Transverse colon (tissue), 4 donors: Measurements from ENCODE around the gene SLC25A41. TPM values are rescaled to one million over a fixed set of nuclear protein-coding genes. Genes with fewer than 3 reads are reported as not detected.

ENCODE experiments used
- DNase-seq: peaks from one replicate; pipeline ENCODE4 v3.0.0-alpha.2; 2019
- H3K27ac ChIP-seq, 4 donors: fragments of 200-600 bp; sonication (generic); 2 replicates each; pipeline ENCODE4 v1.5.1; 2016 to 2018; ENCODE audit warnings: inconsistent platforms in 4 of 4
- H3K27me3 ChIP-seq: fragments of 200-600 bp; sonication (generic); 2 replicates; pipeline ENCODE4 v1.5.1; 2017; ENCODE audit warnings: inconsistent platforms
- H3K36me3 ChIP-seq, 4 donors: fragments of 200-600 bp; sonication (generic); 2 replicates each; pipeline ENCODE4 v1.5.1; 2017 to 2019; ENCODE audit warnings: inconsistent platforms in 4 of 4
- H3K4me1 ChIP-seq, 4 donors: fragments of 200-600 bp; sonication (generic); 2 replicates each; pipeline ENCODE4 v1.5.1; 2017 to 2020; ENCODE audit warnings: inconsistent platforms in 4 of 4
- H3K4me3 ChIP-seq, 4 donors: fragments of 200-600 bp; sonication (generic); 1 replicate in 1 of 4; 2 replicates in 3 of 4; pipeline versions ENCODE4 v1.5.1 to v1.6.1; 2017 to 2019; ENCODE audit warnings: inconsistent platforms in 4 of 4
- H3K9me3 ChIP-seq, 2 donors: fragments of 200-600 bp; sonication (generic); 2 replicates each; pipeline ENCODE4 v1.5.1; 2017 to 2019; ENCODE audit warnings: inconsistent platforms in 2 of 2
- EP300 ChIP-seq: sonication (generic); formaldehyde crosslinking; IDR thresholded peaks from one replicate; pipeline ENCODE4 v1.6.1; 2017; ENCODE audit warnings: antibody characterized with exemption, low read depth
- POLR2A ChIP-seq: fragments of 450-650 bp; IDR thresholded peaks from one replicate; pipeline ENCODE4 v1.6.1; 2016; ENCODE audit warnings: antibody characterized with exemption, mild to moderate bottlenecking, moderate library complexity
- POLR2AphosphoS5 ChIP-seq, 3 donors: sonication (generic); formaldehyde crosslinking; IDR thresholded peaks; one replicate each; pipeline ENCODE4 v1.6.1; 2016; ENCODE audit warnings: antibody characterized with exemption in 3 of 3
- WGBS, 2 donors: methylation state at CpG; one replicate each; pipeline ENCODE4 v1.1.5; 2018; ENCODE audit warnings: low coverage in 1 of 2; 5-methylcytosine and 5-hydroxymethylcytosine counted together
- in situ Hi-C, 4 donors: fragments of 200-750 bp; cut with MboI; loops; one replicate each; pipeline versions ENCODE4 v1.15.0 to v1.15.1; 2017; ENCODE audit warnings: low sequenced_read_pairs in 3 of 4, low pct_ligation_motif_present in 1 of 4, low pct_unique_long_range_greater_than_20kb in 1 of 4
- intact Hi-C: fragments of 100-400 bp; cut with DNase I; formaldehyde crosslinking; loops from one replicate; pipeline ENCODE4 v1.15.1; 2023; ENCODE audit warnings: low total_unique reads
- total RNA-seq, 4 donors: library from RNA; depleted of rRNA; stranded (reverse); fragments of >200 nt; gene quantifications; one replicate each; pipeline ENCODE4 v1.1.0, GENCODE V29; 2016
- TF ChIP-seq, protein P1 (sequence below), 5 experiments: fragments of 200-600 bp in 3 of 5; fragments of 450-650 bp in 2 of 5; sonication (generic) in 3 of 5; IDR thresholded peaks; 1 replicate in 2 of 5; 2 replicates in 3 of 5; pipeline ENCODE4 v1.5.1; 2016 to 2017; ENCODE audit warnings: antibody characterized with exemption in 5 of 5, inconsistent platforms in 3 of 5, mild to moderate bottlenecking in 2 of 5, moderate library complexity in 1 of 5

The SLC25A41 gene
- total RNA-seq, 4 donors from 2014 or later: 0.32 TPM; not detected in 3

DNA sequence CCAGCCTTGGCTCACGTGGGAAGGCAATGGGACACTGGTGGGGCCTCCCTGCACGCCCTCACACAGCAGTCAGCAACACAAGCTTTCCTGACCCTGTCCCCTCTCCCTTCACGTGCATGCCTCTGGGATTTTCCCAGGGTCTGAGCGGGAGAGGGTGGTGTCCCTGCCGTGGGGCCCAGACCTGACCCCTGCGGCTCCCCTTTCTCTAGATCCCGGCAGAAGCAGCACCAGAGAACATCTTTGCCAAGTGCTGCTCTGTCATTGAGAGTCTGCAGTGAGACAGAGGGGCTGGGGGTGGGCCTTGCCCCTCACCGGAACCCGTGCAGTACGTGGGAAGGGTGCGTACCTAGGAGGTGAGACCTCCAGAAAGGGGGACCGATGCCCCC is 21.5 kb downstream of the SLC25A41 start:
- no peaks in the 10 kb centered on the region for H3K27me3 ChIP-seq
- H3K4me3 ChIP-seq: no peak overlapping the region
- in situ Hi-C loops: no loop called here
- H3K36me3 ChIP-seq: peaks cover 0 to 32% (median 16%) of the 10 kb centered on the region in 4 donors
- no peaks in the 10 kb centered on the region for H3K9me3 ChIP-seq
- TF ChIP-seq POLR2A: no peak
- TF ChIP-seq EP300: no peak
- TF ChIP-seq POLR2AphosphoS5 (IDR thresholded peaks at IDR 0.05): no peak
- TF ChIP-seq, protein P1, sequence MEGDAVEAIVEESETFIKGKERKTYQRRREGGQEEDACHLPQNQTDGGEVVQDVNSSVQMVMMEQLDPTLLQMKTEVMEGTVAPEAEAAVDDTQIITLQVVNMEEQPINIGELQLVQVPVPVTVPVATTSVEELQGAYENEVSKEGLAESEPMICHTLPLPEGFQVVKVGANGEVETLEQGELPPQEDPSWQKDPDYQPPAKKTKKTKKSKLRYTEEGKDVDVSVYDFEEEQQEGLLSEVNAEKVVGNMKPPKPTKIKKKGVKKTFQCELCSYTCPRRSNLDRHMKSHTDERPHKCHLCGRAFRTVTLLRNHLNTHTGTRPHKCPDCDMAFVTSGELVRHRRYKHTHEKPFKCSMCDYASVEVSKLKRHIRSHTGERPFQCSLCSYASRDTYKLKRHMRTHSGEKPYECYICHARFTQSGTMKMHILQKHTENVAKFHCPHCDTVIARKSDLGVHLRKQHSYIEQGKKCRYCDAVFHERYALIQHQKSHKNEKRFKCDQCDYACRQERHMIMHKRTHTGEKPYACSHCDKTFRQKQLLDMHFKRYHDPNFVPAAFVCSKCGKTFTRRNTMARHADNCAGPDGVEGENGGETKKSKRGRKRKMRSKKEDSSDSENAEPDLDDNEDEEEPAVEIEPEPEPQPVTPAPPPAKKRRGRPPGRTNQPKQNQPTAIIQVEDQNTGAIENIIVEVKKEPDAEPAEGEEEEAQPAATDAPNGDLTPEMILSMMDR (IDR thresholded peaks at IDR 0.05): no peak
- no peak for DNase-seq
- H3K4me1 ChIP-seq: peaks cover 0 to 20% (median 2%) of the 10 kb centered on the region in 4 donors
- no peak overlapping the region for H3K27ac ChIP-seq
- WGBS, 2 donors: 78% methylated on average over 12 of the region's 12 CpGs; no CpG with 5 or more reads in 1 of the 2 donors
- intact Hi-C loops: no loop called here

DNA sequence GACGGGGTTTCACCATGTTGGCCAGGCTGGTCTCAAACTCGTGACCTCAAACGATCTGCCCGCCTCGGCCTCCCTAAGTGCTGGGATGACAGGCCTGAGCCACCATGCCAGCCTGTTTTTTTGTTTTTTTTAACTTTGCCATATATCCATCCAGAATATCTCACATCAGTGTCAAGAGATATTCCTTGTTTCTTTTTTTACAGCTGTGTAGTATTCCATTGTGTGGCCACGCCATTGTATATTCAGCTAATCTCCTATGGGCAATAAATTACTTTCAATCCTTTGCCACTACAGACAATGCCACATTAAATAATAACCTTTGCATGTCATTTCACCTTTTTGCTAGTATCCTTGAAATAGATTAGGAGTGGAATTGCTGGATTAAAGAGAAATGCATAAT is 24.2 kb downstream of the SLC25A41 start:
- in situ Hi-C loops (no loop called here), intact Hi-C loops (no loop called here)
- Histone ChIP-seq H3K27me3 (no peaks in the 10 kb centered on the region), H3K9me3 (no peaks in the 10 kb centered on the region), H3K4me3 (no peak overlapping the region), H3K36me3 (peaks cover 0 to 5% (median under 1%) of the 10 kb centered on the region in 4 donors), H3K27ac (no peak overlapping the region), H3K4me1 (peaks cover 0 to 20% (median 2%) of the 10 kb centered on the region in 4 donors)
- WGBS, 2 donors: 95 to 96% methylated on average over 4 to 6 of the region's 6 CpGs
- DNase-seq: no peak
- no peak for TF ChIP-seq POLR2AphosphoS5 (IDR thresholded peaks at IDR 0.05)
- no peak for TF ChIP-seq POLR2A
- TF ChIP-seq, protein P1 (IDR thresholded peaks at IDR 0.05): no peak
- no peak for TF ChIP-seq EP300

DNA sequence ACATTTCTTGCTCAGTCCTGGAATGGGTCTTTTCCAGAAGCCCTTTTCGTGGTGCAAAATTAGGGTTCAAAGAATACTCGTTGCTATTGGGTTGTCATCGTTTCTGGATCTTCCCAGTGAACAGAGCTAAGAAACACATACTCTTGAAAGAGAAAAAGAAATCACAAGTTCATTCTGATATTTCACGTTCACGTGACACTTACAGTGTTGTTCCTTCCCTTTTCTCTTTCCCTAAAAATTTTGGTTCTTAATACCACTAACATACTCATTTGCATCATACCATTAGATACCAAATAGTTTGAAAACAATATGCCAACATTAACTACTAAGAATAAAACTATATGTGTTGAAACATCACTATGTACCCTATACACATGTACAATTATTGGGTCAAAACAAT is 27.2 kb downstream of the SLC25A41 start:
- peaks cover 3 to 23% (median 13%) of the 10 kb centered on the region in 4 donors for H3K4me1 ChIP-seq
- intact Hi-C loops: no loop called here
- H3K27me3 ChIP-seq: no peaks in the 10 kb centered on the region
- H3K4me3 ChIP-seq: no peak overlapping the region
- in situ Hi-C loops: no loop called here
- no peak overlapping the region for H3K27ac ChIP-seq
- DNase-seq: no peak
- H3K9me3 ChIP-seq: no peaks in the 10 kb centered on the region
- 80 to 81% methylated on average over 5 of the region's 5 CpGs for WGBS, 2 donors
- TF ChIP-seq POLR2A: no peak
- TF ChIP-seq, protein P1 (IDR thresholded peaks at IDR 0.05): no peak
- no peak for TF ChIP-seq EP300
- TF ChIP-seq POLR2AphosphoS5 (IDR thresholded peaks at IDR 0.05): no peak
- H3K36me3 ChIP-seq: no peaks in the 10 kb centered on the region

DNA sequence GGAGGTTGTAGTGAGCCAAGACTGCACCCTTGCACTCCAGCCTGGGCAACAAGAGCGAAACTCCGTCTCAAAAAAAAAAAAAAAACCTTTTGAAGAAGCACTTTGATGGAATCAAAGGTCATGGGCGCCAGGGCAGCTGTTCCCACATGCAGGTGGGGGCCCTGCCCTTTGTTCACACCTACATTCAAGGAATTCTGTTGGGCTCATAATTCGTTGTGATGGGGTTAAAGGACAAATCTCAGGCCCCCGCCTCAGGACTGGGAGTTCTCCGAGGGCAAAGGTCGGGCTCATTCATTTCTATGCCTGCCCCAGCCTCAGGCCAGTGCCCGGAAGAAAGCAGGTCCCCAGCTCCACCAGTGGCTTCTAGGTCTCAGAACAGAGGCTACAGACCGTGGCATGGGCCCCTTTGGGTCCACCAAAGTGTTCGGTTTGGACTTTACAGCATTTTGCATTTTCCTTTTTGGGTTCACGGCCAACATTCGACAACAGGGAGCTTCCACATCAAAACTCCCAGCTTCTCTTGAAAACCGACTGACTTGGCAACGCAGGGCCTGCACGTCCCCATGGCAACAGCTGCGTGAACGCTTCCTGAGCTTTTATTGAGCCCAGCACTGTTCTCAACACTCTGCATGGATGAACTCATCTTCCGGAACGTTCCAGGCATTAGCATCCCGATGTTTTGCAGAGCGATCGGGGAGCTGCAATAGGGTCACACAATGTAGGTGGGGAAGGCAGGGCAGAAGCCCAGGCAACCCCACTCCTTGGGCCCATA is 30.5 kb downstream of the SLC25A41 start:
- H3K4me1 ChIP-seq: peaks cover 3 to 23% (median 13%) of the 10 kb centered on the region in 4 donors
- in situ Hi-C loops: no loop called here
- peak; percentile 84 for DNase-seq
- peak overlapping the region in 1 of 4 donors; percentile 26 for H3K4me3 ChIP-seq
- no peaks in the 10 kb centered on the region for H3K9me3 ChIP-seq
- peak overlapping the region; percentile 74 to 84 (median 80) for H3K27ac ChIP-seq
- no peaks in the 10 kb centered on the region for H3K27me3 ChIP-seq
- intact Hi-C loops: no loop called here
- WGBS, 2 donors: 42 to 49% methylated on average over 7 to 22 of the region's 22 CpGs
- TF ChIP-seq POLR2AphosphoS5 (IDR thresholded peaks at IDR 0.05): peak in 2 of 3 donors; percentile 35 to 54
- TF ChIP-seq, protein P1 (IDR thresholded peaks at IDR 0.05): no peak
- H3K36me3 ChIP-seq: no peaks in the 10 kb centered on the region
